Activated CD8-positive, alpha-beta T cell treated with anti-CD3 and anti-CD28 coated beads for 36 hours (primary cell): ENCODE data around the gene BZW1. TPM values are rescaled to one million over a fixed set of nuclear protein-coding genes. Genes with fewer than 3 reads are reported as not detected.

Experiments
- ATAC-seq: fragments of 200-7000 bp; cut with Tn5 transposase; one replicate; pipeline ENCODE4 v1.10.0; 2021; ENCODE audit warnings: mild to moderate bottlenecking, moderate library complexity
- CTCF ChIA-PET: fragments of 350-600 bp; sonication (Branson Sonifier 250); formaldehyde crosslinking; loops from one replicate; lab custom pipeline; 2021; ENCODE audit warnings: antibody characterized with exemption; lab: Charles Lee
- POLR2A ChIA-PET: fragments of 350-600 bp; sonication (Branson Sonifier 250); formaldehyde crosslinking; loops from one replicate; lab custom pipeline; 2021; ENCODE audit warnings: antibody characterized with exemption; lab: Charles Lee
- DNase-seq: peaks from one replicate; pipeline ENCODE4 v3.0.0-alpha.2; 2020
- H3K27ac Mint-ChIP-seq: one replicate; pipeline ENCODE4 v1.8.0; 2021; ENCODE audit warnings: mild to moderate bottlenecking, mixed read lengths
- H3K27me3 Mint-ChIP-seq: one replicate; pipeline ENCODE4 v1.8.0; 2021; ENCODE audit warnings: mixed read lengths
- H3K36me3 Mint-ChIP-seq: one replicate; pipeline ENCODE4 v1.8.0; 2021; ENCODE audit warnings: low read depth, mixed read lengths
- H3K4me1 Mint-ChIP-seq: one replicate; pipeline ENCODE4 v1.8.0; 2021; ENCODE audit warnings: low read depth, mixed read lengths
- H3K4me3 Mint-ChIP-seq: one replicate; pipeline ENCODE4 v1.8.0; 2021; ENCODE audit warnings: mild to moderate bottlenecking, moderate library complexity, mixed read lengths
- H3K9me3 Mint-ChIP-seq: one replicate; pipeline ENCODE4 v1.8.0; 2021; ENCODE audit warnings: mixed read lengths
- intact Hi-C: fragments of 100-400 bp; cut with micrococcal nuclease; formaldehyde crosslinking; loops from one replicate; pipeline ENCODE4 v1.10.0; 2022
- total RNA-seq, 2 experiments: library from RNA; stranded (reverse); gene quantifications; one replicate each; pipeline ENCODE4 v1.2.3, GENCODE V29; 2021
- TF ChIP-seq, protein P1 (sequence below): fragments of 200-600 bp; IDR thresholded peaks from one replicate; pipeline ENCODE4 v1.8.0; 2022; ENCODE audit warnings: antibody characterized with exemption, mild to moderate bottlenecking

The BZW1 gene
- total RNA-seq, 2 experiments from 2014 or later = 423 to 442 TPM

DNA sequence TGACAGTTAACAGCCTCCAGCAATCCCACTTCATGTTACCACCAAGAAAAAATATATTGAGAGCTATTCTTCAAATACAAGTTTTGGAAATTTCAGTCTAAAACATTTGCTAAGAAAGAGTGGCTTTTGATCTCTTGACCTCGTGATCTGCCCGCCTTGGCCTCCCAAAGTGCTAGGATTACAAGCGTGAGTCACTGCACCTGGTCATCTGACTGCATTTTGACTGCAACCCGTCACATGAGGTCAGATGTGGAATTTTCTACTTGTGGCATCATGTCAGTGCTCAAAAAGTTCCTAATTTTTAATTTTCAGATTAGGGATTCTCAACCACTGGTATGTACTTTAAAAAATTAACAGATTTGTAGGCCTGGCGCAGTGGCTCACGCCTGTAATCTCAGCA, 61.9 kb downstream of the BZW1 start:
- H3K4me1 Mint-ChIP-seq = peaks cover 9% of the 10 kb centered on the region
- TF ChIP-seq, protein P1, sequence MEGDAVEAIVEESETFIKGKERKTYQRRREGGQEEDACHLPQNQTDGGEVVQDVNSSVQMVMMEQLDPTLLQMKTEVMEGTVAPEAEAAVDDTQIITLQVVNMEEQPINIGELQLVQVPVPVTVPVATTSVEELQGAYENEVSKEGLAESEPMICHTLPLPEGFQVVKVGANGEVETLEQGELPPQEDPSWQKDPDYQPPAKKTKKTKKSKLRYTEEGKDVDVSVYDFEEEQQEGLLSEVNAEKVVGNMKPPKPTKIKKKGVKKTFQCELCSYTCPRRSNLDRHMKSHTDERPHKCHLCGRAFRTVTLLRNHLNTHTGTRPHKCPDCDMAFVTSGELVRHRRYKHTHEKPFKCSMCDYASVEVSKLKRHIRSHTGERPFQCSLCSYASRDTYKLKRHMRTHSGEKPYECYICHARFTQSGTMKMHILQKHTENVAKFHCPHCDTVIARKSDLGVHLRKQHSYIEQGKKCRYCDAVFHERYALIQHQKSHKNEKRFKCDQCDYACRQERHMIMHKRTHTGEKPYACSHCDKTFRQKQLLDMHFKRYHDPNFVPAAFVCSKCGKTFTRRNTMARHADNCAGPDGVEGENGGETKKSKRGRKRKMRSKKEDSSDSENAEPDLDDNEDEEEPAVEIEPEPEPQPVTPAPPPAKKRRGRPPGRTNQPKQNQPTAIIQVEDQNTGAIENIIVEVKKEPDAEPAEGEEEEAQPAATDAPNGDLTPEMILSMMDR = no peak
- H3K27ac Mint-ChIP-seq = no peak overlapping the region
- H3K36me3 Mint-ChIP-seq = peaks cover 45% of the 10 kb centered on the region
- ChIA-PET CTCF (no interaction called here), POLR2A (no interaction called here)
- H3K27me3 Mint-ChIP-seq = no peaks in the 10 kb centered on the region
- ATAC-seq (no peak), DNase-seq (no peak)
- intact Hi-C loops = no loop called here
- H3K4me3 Mint-ChIP-seq = no peak overlapping the region
- H3K9me3 Mint-ChIP-seq = no peaks in the 10 kb centered on the region

Other genes starting within 250 kb of the BZW1 start
- under 1 TPM; 0.54 to 0.69 TPM for gene AOX1, start 225.9 kb upstream of the BZW1 start, total RNA-seq
- 100 to 1,000 TPM; 121 to 122 TPM for gene CLK1, start 52.7 kb downstream of the BZW1 start, total RNA-seq
- 10 to 100 TPM; 97.9 to 99.4 TPM for gene PPIL3, start 77.2 kb downstream of the BZW1 start, total RNA-seq
- gene NIF3L1, start 77.5 kb downstream of the BZW1 start, total RNA-seq = 10 to 100 TPM; 30.8 to 35.3 TPM
- 10 to 100 TPM; 51.3 to 59.2 TPM for gene ORC2, start 151.8 kb downstream of the BZW1 start, total RNA-seq